Breast epithelium (tissue), 3 donors: ENCODE results near the gene TMEM229B.

ENCODE experiments used
- CTCF ChIP-seq, 3 donors: fragments of 450-650 bp; IDR thresholded peaks; one replicate each; pipeline ENCODE4 v1.5.1; 2016 to 2017; ENCODE audit warnings: antibody characterized with exemption in 3 of 3, mild to moderate bottlenecking in 3 of 3, moderate library complexity in 3 of 3
- POLR2A ChIP-seq: fragments of 450-650 bp; IDR thresholded peaks from one replicate; pipeline ENCODE4 v1.6.1; 2016; ENCODE audit warnings: antibody characterized with exemption, mild to moderate bottlenecking, moderate library complexity
- POLR2AphosphoS5 ChIP-seq, 3 donors: sonication (generic); formaldehyde crosslinking; IDR thresholded peaks; one replicate each; pipeline ENCODE4 v1.6.1; 2017; ENCODE audit warnings: antibody characterized with exemption in 3 of 3

GRCh38 chr14:67503331-67503730 lies 14.8 kb upstream of the TMEM229B start:
- no peak for TF ChIP-seq CTCF (IDR thresholded peaks at IDR 0.05)
- no peak for TF ChIP-seq POLR2AphosphoS5 (IDR thresholded peaks at IDR 0.05)
- TF ChIP-seq POLR2A: no peak
